ENCODE data around the gene CTXN2. TPM values are rescaled to one million over a fixed set of nuclear protein-coding genes. Genes with fewer than 3 reads are reported as not detected.

CTXN2 gene
- total RNA-seq, 1 donor from 2014 or later = not detected

DNA sequence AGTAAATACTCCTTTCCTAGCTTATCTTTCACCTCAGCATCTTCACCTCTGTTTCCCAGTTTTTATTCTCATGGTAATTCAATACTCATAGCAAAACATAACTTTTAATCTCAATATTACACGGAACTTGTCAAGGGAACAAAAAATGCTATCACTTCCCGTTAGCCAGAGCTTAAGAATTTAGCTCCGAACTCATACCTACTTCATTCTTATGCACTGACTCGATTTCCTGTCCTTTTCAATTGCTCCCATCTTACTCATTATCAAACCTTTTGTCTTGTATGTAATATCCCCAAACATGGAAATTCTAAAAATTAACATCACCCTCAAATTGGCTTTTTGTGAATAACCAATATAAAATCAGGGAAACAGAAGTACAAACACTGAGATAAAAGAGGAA lies 41.6 kb upstream of the CTXN2 start:
- TF ChIP-seq, protein P1, sequence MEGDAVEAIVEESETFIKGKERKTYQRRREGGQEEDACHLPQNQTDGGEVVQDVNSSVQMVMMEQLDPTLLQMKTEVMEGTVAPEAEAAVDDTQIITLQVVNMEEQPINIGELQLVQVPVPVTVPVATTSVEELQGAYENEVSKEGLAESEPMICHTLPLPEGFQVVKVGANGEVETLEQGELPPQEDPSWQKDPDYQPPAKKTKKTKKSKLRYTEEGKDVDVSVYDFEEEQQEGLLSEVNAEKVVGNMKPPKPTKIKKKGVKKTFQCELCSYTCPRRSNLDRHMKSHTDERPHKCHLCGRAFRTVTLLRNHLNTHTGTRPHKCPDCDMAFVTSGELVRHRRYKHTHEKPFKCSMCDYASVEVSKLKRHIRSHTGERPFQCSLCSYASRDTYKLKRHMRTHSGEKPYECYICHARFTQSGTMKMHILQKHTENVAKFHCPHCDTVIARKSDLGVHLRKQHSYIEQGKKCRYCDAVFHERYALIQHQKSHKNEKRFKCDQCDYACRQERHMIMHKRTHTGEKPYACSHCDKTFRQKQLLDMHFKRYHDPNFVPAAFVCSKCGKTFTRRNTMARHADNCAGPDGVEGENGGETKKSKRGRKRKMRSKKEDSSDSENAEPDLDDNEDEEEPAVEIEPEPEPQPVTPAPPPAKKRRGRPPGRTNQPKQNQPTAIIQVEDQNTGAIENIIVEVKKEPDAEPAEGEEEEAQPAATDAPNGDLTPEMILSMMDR (IDR thresholded peaks at IDR 0.05) = no peak
- DNase-seq (no peak), ATAC-seq (no peak)
- Histone ChIP-seq H3K36me3 (peaks cover 5% of the 10 kb centered on the region), H3K27me3 (ENCODE audit: low read depth) (no peaks in the 10 kb centered on the region), H3K9me3 (no peaks in the 10 kb centered on the region), H3K4me3 (no peak overlapping the region), H3K4me1 (peaks cover 2% of the 10 kb centered on the region), H3K27ac (no peak overlapping the region)
- intact Hi-C loops (cut with DNase I) = no loop called here

DNA sequence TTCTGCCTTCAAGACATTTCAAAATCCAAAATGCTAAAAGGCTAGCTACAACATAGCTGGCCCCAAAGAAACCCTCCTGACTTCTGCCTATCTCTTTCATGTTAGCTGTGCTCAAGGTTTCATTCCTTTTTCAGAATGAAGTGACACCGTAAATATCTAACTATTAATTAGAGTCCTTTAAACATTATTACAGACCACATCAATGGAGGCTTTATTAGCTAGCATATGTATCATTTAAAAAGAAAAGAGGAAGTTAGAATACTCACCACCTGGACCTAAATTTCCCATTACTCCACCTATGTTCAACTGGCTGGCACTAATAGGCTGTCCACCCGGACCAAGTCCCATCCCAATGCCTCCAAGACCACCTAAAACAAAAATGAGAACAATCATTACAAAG lies 37.9 kb upstream of the CTXN2 start:
- no peak overlapping the region for H3K4me3 ChIP-seq
- intact Hi-C loops (cut with DNase I) = no loop called here
- peaks cover 5% of the 10 kb centered on the region for H3K36me3 ChIP-seq
- no peak for ATAC-seq
- TF ChIP-seq, protein P1 (IDR thresholded peaks at IDR 0.05) = no peak
- DNase-seq = no peak
- no peaks in the 10 kb centered on the region for H3K9me3 ChIP-seq
- H3K27ac ChIP-seq = no peak overlapping the region
- no peaks in the 10 kb centered on the region for H3K4me1 ChIP-seq
- no peaks in the 10 kb centered on the region for H3K27me3 ChIP-seq (ENCODE audit: low read depth)

DNA sequence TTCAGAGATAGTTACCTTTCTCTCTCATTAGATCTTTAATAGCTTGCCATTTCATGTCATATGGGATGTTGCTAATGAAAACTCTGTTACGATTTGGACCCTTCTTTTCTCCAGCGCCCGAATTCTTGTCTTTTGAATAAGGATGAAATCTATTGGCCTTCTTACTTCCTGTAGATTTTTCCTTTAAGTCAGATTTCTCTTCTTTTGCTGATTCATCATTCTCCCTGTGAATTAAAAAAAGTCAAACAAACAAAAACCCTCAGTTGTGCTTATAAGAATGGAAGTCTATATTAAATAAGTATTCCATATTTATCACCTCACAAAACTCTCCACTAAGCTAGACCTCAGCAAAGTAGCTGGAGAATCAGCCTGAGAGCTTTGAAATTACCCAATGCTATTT lies 22.8 kb upstream of the CTXN2 start:
- intact Hi-C loops (cut with DNase I) = no loop called here
- TF ChIP-seq, protein P1 (IDR thresholded peaks at IDR 0.05) = no peak
- H3K27me3 ChIP-seq (ENCODE audit: low read depth) = no peaks in the 10 kb centered on the region

DNA sequence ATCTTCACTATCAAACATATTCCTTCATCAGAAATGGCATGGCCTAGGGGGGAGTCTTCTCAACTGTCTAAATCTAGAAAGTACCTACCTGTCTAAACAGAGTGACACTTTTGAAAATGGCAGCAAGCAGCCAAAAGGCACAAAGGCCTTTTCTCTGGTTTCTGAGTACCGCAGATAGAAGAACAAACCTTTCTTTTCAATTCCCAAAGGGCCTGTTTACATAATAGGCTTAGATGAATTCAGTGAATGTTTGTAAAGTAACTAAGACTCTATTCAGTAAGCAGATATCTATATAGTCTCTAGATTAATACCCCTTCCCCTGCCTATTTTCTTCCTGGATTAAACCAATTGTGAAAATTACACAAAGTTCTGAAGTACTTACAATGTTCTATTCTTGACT lies 20.5 kb upstream of the CTXN2 start:
- Histone ChIP-seq H3K4me1 (no peaks in the 10 kb centered on the region), H3K9me3 (no peaks in the 10 kb centered on the region), H3K4me3 (no peak overlapping the region), H3K36me3 (no peaks in the 10 kb centered on the region), H3K27me3 (ENCODE audit: low read depth) (no peaks in the 10 kb centered on the region), H3K27ac (no peak overlapping the region)
- TF ChIP-seq, protein P1 (IDR thresholded peaks at IDR 0.05) = no peak
- DNase-seq (no peak), ATAC-seq (no peak)
- intact Hi-C loops (cut with DNase I) = no loop called here

More for the DNA sequence above, 22.8 kb upstream of the CTXN2 start:
- no peaks in the 10 kb centered on the region for H3K4me1 ChIP-seq
- no peak for DNase-seq
- ATAC-seq = no peak
- no peak overlapping the region for H3K4me3 ChIP-seq
- H3K9me3 ChIP-seq = no peaks in the 10 kb centered on the region
- H3K27ac ChIP-seq = no peak overlapping the region
- H3K36me3 ChIP-seq = no peaks in the 10 kb centered on the region

DNA sequence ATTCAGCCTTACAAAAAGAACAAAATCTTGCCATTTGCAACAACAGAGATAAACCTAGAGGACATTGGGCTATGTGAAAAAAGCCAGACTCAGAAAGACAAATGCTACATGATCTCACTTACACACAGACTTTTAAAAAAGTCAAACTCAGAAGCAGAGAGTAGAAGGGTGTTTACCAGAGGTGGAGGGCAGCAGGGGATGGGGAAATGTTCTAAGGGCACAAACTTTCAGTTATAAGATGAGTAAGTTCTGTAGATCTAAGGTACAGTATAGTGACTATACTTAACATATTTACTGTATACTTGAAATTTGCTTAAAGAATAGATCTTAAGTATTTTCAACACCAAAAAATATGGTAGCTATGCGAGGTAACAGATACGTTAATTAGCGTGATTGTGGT lies 16.3 kb upstream of the CTXN2 start:
- DNase-seq (no peak), ATAC-seq (no peak)
- H3K27ac ChIP-seq = no peak overlapping the region
- no peaks in the 10 kb centered on the region for H3K4me1 ChIP-seq
- no peaks in the 10 kb centered on the region for H3K9me3 ChIP-seq
- peaks cover 6% of the 10 kb centered on the region for H3K27me3 ChIP-seq (ENCODE audit: low read depth)
- no peaks in the 10 kb centered on the region for H3K36me3 ChIP-seq
- H3K4me3 ChIP-seq = no peak overlapping the region
- TF ChIP-seq, protein P1 (IDR thresholded peaks at IDR 0.05) = no peak
- intact Hi-C loops (cut with DNase I) = no loop called here

DNA sequence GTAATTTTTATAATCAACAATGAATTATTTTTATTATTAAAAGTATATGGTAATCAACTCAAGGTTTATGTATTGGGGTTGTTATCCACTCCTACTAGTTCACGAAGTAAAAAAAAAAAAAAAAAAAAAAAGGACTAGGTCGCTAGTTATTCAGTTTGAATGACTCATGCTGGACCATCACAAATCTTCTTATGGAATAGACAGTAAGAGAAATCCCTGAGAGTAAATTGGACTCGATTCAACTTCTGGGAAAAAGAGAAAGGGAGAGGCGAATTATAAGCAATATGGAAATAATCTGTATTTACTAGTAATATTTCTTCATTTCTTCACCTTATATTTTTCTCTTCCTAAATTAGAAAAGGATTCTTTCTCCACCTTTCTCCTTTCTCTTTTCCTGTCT lies 15.4 kb upstream of the CTXN2 start:
- Histone ChIP-seq H3K36me3 (no peaks in the 10 kb centered on the region), H3K4me1 (no peaks in the 10 kb centered on the region), H3K27ac (no peak overlapping the region), H3K27me3 (ENCODE audit: low read depth) (peaks cover 10% of the 10 kb centered on the region), H3K4me3 (no peak overlapping the region), H3K9me3 (no peaks in the 10 kb centered on the region)
- TF ChIP-seq, protein P1 (IDR thresholded peaks at IDR 0.05) = no peak
- intact Hi-C loops (cut with DNase I) = no loop called here
- DNase-seq (no peak), ATAC-seq (no peak)
